Endothelial cell of umbilical vein (primary cell): ENCODE results near the gene KRT74. TPM values are rescaled to one million over a fixed set of nuclear protein-coding genes. Genes with fewer than 3 reads are reported as not detected.

Experiments used
- BruUV-seq: library from RNA; stranded (reverse); fragments of 400-500 nt; replicated peaks from 2 replicates; lab custom pipeline; 2021; lab: Mats Ljungman, UMichigan
- CTCF ChIA-PET: fragments of 300-600, 350-600 bp; sonication (Branson Sonifier 250); formaldehyde crosslinking; loops from one replicate; lab custom pipeline; 2021; ENCODE audit warnings: antibody characterized with exemption, inconsistent platforms; lab: Charles Lee
- POLR2A ChIA-PET: fragments of 300-600, 350-600 bp; sonication (Branson Sonifier 250); formaldehyde crosslinking; loops from one replicate; lab custom pipeline; 2021; ENCODE audit warnings: antibody characterized with exemption, inconsistent platforms; lab: Charles Lee
- DNase-seq: peaks from one replicate; pipeline ENCODE4 v3.0.0-alpha.2; 2011; ENCODE audit warnings: low read depth, low spot score
- FAIRE-seq: peaks from 2 replicates; lab custom pipeline; 2011; peaks lifted over from hg19 to GRCh38; lab: Jason Lieb, UNC
- H2AFZ ChIP-seq: 2 replicates; pipeline ENCODE4 v1.6.0; 2012; ENCODE audit warnings: low read depth, low read length, control low read depth, inconsistent platforms
- H3K27ac ChIP-seq: 2 replicates; pipeline ENCODE4 v1.5.1; 2011; ENCODE audit warnings: low read depth, mild to moderate bottlenecking, control low read depth, low read length, moderate library complexity; ENCODE audit not compliant: insufficient read depth
- H3K27me3 ChIP-seq, 2 experiments: 2 replicates each; pipeline versions ENCODE4 v1.6.0 to v1.6.1; 2011; ENCODE audit warnings: low read length in 2 of 2, mixed read lengths in 1 of 2; ENCODE audit not compliant: control insufficient read depth in 2 of 2, insufficient read depth in 2 of 2
- H3K36me3 ChIP-seq, 2 experiments: 2 replicates in 1 of 2; 3 replicates in 1 of 2; pipeline ENCODE4 v1.5.1; 2011; ENCODE audit warnings: low read length in 2 of 2, mild to moderate bottlenecking in 1 of 2, moderate library complexity in 1 of 2; ENCODE audit not compliant: control insufficient read depth in 2 of 2, insufficient read depth in 2 of 2; ENCODE audit errors: extremely low read depth in 1 of 2
- H3K4me1 ChIP-seq: 3 replicates; pipeline ENCODE4 v1.5.1; 2011; ENCODE audit warnings: mild to moderate bottlenecking, low read length; ENCODE audit not compliant: control insufficient read depth, insufficient read depth; ENCODE audit errors: extremely low read depth
- H3K4me2 ChIP-seq: 2 replicates; pipeline ENCODE4 v1.6.1; 2011; ENCODE audit warnings: low read length, control low read depth, mixed read lengths; ENCODE audit not compliant: insufficient read depth
- H3K4me3 ChIP-seq, 3 experiments: fragments of 200-600 bp in 1 of 3; sonication (generic), shearing (Covaris generic) in 1 of 3; replicated peaks in 1 of 3; 2 replicates each; pipeline ENCODE4 v1.5.1; 2011 to 2016; ENCODE audit warnings: control low read depth in 3 of 3, low read length in 3 of 3, mild to moderate bottlenecking in 2 of 3, inconsistent platforms in 1 of 3, low read depth in 1 of 3, moderate library complexity in 1 of 3; ENCODE audit not compliant: insufficient read depth in 1 of 3
- H3K79me2 ChIP-seq: 2 replicates; pipeline ENCODE4 v1.6.0; 2012; ENCODE audit warnings: low read length, inconsistent platforms; ENCODE audit not compliant: control insufficient read depth, insufficient read depth
- H3K9ac ChIP-seq: replicated peaks from 2 replicates; pipeline ENCODE3; 2011; ENCODE audit warnings: low read length, control low read depth; ENCODE audit not compliant: insufficient read depth; ENCODE audit errors: extremely low read depth
- H3K9me1 ChIP-seq: replicated peaks from 3 replicates; pipeline ENCODE4 v1.6.0; 2011; ENCODE audit warnings: mild to moderate bottlenecking, low read length; ENCODE audit not compliant: control insufficient read depth, insufficient read depth; ENCODE audit errors: extremely low read depth
- H3K9me3 ChIP-seq: replicated peaks from 2 replicates; pipeline ENCODE4 v1.5.1; 2012; ENCODE audit warnings: low read length, inconsistent platforms; ENCODE audit not compliant: control insufficient read depth, insufficient read depth
- H4K20me1 ChIP-seq: replicated peaks from 2 replicates; pipeline ENCODE3; 2011; ENCODE audit warnings: mild to moderate bottlenecking, low read length; ENCODE audit not compliant: control insufficient read depth, insufficient read depth; ENCODE audit errors: extremely low read depth
- GATA2 ChIP-seq: IDR thresholded peaks from 2 replicates; pipeline ENCODE4 v1.7.0; 2011; ENCODE audit warnings: low read depth, mild to moderate bottlenecking, moderate library complexity, mixed read lengths, low read length; ENCODE audit not compliant: insufficient read length, insufficient read depth
- JUN ChIP-seq: IDR thresholded peaks from 2 replicates; pipeline ENCODE4 v1.6.1; 2011; ENCODE audit warnings: borderline replicate concordance, low read depth; ENCODE audit not compliant: insufficient read length, insufficient read depth
- MYC ChIP-seq: IDR thresholded peaks from one replicate; pipeline ENCODE4 v1.6.1; 2011; ENCODE audit warnings: mild to moderate bottlenecking, low read depth, low read length
- POLR2A ChIP-seq: IDR thresholded peaks from 2 replicates; pipeline ENCODE4 v1.6.1; 2012; ENCODE audit warnings: low read depth, mild to moderate bottlenecking, control low read depth, low read length
- POLR2AphosphoS5 ChIP-seq: IDR thresholded peaks from 2 replicates; pipeline ENCODE4 v1.6.1; 2012; ENCODE audit warnings: low read depth, mild to moderate bottlenecking, control low read depth, low read length, moderate library complexity; ENCODE audit not compliant: insufficient read depth
- dilution Hi-C: fragments of 300-500 bp; cut with MboI; formaldehyde crosslinking; loops from one replicate; pipeline ENCODE4 v1.15.0; 2019; ENCODE audit warnings: low sequenced_read_pairs; ENCODE audit not compliant: extremely low pct_ligation_motif_present
- intact Hi-C: fragments of 100-400 bp; cut with micrococcal nuclease; formaldehyde crosslinking; loops from one replicate; pipeline ENCODE4 v1.10.0; 2022
- polyA plus RNA-seq, 4 experiments: library from polyadenylated mRNA; depleted of rRNA in 3 of 4; stranded (reverse) in 3 of 4; unstranded in 1 of 4; fragments of >200 nt; gene quantifications; 2 replicates each; pipeline versions ENCODE4 v1.2.1 to v1.2.3, GENCODE V29; 2011 to 2012; ENCODE audit warnings: missing spikeins in 1 of 4
- total RNA-seq: library from RNA; stranded (reverse); gene quantifications from 2 replicates; pipeline ENCODE4 v1.2.3, GENCODE V29; 2021
- TF ChIP-seq, protein P1 (sequence below): IDR thresholded peaks from 2 replicates; pipeline ENCODE4 v1.6.1; 2011; ENCODE audit not compliant: insufficient read depth, insufficient read length
- TF ChIP-seq, protein P2 (sequence below), 2 donors: IDR thresholded peaks; 1 replicate in 1 of 2; 2 replicates in 1 of 2; pipeline ENCODE4 v1.5.1; 2011; ENCODE audit warnings: low read length in 2 of 2, mild to moderate bottlenecking in 2 of 2, moderate library complexity in 2 of 2, control low read depth in 1 of 2, inconsistent platforms in 1 of 2, low read depth in 1 of 2; ENCODE audit not compliant: insufficient read depth in 1 of 2; ENCODE audit errors: extremely low read depth in 1 of 2

The KRT74 gene
- total and polyA plus RNA-seq, 2 donors (not counting 3 experiments of a cell fraction or from before 2014, with no cell fraction given), result not detected

DNA sequence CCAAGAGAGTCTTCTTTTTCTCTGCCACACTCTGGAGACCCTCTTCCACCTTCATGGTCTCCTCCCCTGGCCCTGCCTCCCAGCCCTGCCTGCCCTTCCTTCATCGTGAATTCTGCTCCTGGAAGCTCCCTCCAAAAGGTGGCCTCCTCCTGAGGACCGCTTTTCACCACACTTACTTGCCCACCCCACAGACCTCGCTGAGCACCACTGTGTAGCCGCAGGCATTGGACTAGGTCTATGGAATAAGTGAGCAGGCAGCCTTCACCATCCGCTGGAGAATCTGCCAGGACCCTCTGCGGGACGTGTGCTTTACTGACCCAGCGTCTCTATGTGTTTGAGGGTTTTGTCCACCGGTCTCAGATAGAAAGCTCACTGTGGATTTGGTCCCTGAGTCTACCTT is 43.8 kb downstream of the KRT74 start:
- dilution Hi-C loops (no loop called here), intact Hi-C loops (no loop called here)
- Histone ChIP-seq H3K4me3 (no peak overlapping the region), H3K4me2 (no peak overlapping the region), H4K20me1 (no peaks in the 10 kb centered on the region), H3K79me2 (no peaks in the 10 kb centered on the region), H3K27ac (no peak overlapping the region), H3K4me1 (no peaks in the 10 kb centered on the region), H3K9me1 (no peaks in the 10 kb centered on the region), H2AFZ (no peak overlapping the region), H3K9ac (no peak overlapping the region), H3K9me3 (no peaks in the 10 kb centered on the region), H3K36me3 (no peaks in the 10 kb centered on the region), H3K27me3 (no peaks in the 10 kb centered on the region)
- TF ChIP-seq GATA2, result no peak
- TF ChIP-seq, protein P1, sequence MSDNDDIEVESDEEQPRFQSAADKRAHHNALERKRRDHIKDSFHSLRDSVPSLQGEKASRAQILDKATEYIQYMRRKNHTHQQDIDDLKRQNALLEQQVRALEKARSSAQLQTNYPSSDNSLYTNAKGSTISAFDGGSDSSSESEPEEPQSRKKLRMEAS, result no peak
- TF ChIP-seq MYC, result no peak
- no peak for TF ChIP-seq POLR2A
- no peak for TF ChIP-seq JUN
- no peak for TF ChIP-seq POLR2AphosphoS5
- TF ChIP-seq, protein P2, sequence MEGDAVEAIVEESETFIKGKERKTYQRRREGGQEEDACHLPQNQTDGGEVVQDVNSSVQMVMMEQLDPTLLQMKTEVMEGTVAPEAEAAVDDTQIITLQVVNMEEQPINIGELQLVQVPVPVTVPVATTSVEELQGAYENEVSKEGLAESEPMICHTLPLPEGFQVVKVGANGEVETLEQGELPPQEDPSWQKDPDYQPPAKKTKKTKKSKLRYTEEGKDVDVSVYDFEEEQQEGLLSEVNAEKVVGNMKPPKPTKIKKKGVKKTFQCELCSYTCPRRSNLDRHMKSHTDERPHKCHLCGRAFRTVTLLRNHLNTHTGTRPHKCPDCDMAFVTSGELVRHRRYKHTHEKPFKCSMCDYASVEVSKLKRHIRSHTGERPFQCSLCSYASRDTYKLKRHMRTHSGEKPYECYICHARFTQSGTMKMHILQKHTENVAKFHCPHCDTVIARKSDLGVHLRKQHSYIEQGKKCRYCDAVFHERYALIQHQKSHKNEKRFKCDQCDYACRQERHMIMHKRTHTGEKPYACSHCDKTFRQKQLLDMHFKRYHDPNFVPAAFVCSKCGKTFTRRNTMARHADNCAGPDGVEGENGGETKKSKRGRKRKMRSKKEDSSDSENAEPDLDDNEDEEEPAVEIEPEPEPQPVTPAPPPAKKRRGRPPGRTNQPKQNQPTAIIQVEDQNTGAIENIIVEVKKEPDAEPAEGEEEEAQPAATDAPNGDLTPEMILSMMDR (IDR thresholded peaks at IDR 0.05; ENCODE audit: extremely low read depth in 1 of 2, insufficient read depth in 1 of 2, low read depth in 1 of 2, low read length in 2 of 2), result no peak
- CTCF ChIA-PET, result no interaction called here
- BruUV-seq, result no TSS peak
- POLR2A ChIA-PET, result no interaction called here
- DNase-seq, result no peak
- no peak for FAIRE-seq
